HG03342 (cell line): ENCODE measurements around the gene NPM1.

ENCODE experiments used
- ATAC-seq: cut with Tn5 transposase; IDR thresholded peaks from one replicate; pipeline ENCODE4 v1.9.1; 2021; ENCODE audit warnings: mild to moderate bottlenecking, moderate library complexity; ENCODE audit not compliant: unreplicated experiment

NPM1 gene

DNA sequence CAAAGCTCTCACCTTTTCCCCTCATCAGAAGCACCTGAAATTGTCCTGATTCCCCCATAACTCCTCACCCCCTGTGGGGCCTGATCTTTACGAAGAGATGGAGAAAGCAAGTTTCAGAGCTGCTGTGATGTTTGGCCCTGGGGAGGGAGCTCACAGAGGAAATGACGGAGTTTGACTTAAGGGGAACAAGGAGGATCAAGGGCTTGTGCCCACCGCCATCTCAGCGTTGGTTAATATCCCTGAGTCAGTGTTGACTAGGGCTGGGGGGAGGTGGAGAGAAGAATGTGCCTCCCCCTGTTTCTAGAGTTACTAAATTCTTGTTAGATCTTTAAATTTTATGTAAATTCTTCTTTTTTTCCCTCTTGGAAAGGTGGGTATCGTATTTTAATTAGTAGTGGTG lies 59.6 kb downstream of the NPM1 start:
- ATAC-seq: no peak

DNA sequence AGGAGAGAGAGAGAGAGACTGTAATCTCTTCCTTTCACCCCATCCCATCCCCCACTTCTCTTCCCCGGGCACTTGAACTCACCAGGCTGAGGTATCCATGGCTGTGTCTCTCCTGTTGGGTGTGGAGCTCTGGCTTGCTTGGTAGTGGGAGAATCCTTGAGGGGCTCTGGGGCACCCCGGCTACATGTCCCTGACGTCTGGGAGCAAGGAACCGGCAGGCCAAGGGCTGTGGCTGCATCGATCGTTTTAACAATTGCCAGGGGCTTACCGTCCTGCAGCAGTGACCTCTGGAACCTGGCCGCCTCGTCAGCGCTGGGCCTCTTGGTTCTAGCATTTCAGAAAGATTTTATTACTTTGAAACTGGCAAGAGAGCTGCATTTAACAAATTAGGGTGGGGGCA lies 61.8 kb downstream of the NPM1 start:
- ATAC-seq: no peak

- ATAC-seq: no peak
Measured at GRCh38 chr5:171450423-171451331, 63.0 kb downstream of the NPM1 start.

- no peak for ATAC-seq
Measured at GRCh38 chr5:171451421-171451820, 63.8 kb downstream of the NPM1 start.

DNA sequence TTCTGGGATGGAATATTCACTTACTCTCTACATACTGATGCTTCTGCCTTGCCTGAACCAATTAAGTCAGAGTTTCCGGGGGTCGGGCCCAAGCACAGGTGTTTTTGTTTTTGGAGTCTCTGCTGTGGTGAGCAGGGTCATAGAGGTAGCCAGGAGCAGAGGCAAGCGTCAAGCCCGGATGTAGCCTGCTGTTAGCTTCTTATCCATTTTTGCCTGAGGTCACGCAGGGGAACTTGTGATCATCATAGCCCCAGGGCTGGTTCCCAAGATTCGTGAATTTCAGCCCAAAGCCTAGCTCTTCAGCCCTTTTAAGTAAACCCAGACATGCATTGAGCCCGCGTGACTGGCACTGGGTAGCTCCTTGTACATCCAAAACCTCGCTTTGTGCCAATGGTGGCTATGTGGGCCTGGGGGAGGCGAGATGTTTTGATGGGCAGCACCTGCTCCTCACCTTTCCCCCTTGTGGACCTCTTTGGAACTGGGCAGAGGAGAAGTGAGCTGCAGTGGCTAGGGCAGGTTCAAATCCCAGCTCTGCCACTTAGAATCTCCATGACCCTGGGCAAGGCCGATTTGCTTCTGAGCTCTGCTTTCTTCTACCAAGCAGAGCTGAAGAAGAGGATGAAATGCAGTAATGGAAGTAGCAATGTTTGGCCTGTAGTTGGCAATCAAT lies 65.5 kb downstream of the NPM1 start:
- no peak for ATAC-seq

GRCh38 chr5:171453988-171454387 lies 66.3 kb downstream of the NPM1 start:
- no peak for ATAC-seq

- ATAC-seq: no peak
Measured at GRCh38 chr5:171454549-171454948, 66.9 kb downstream of the NPM1 start.

GRCh38 chr5:171455522-171455921 lies 67.9 kb downstream of the NPM1 start:
- ATAC-seq: no peak

- no peak for ATAC-seq
Measured at GRCh38 chr5:171457208-171457981, 69.7 kb downstream of the NPM1 start.

- ATAC-seq: no peak
Measured at GRCh38 chr5:171459839-171460238, 72.2 kb downstream of the NPM1 start.
